Rectal smooth muscle tissue (tissue), 1 donor: ENCODE results near the gene LPAR3.

Experiments
- H3K27ac ChIP-seq: one replicate; pipeline ENCODE4 v1.7.0; 2013; ENCODE audit warnings: low read depth, low read length, inconsistent platforms
- H3K27me3 ChIP-seq: one replicate; pipeline ENCODE4 v1.7.0; 2013; ENCODE audit warnings: low read length; ENCODE audit not compliant: control insufficient read depth, insufficient read depth
- H3K36me3 ChIP-seq: one replicate; pipeline ENCODE4 v1.7.0; 2013; ENCODE audit warnings: low read length; ENCODE audit not compliant: control insufficient read depth, insufficient read depth
- H3K4me1 ChIP-seq: one replicate; pipeline ENCODE4 v1.7.0; 2013; ENCODE audit warnings: low read length; ENCODE audit not compliant: control insufficient read depth, insufficient read depth
- H3K4me3 ChIP-seq: one replicate; pipeline ENCODE4 v1.7.0; 2013; ENCODE audit warnings: low read length
- H3K9ac ChIP-seq: one replicate; pipeline ENCODE4 v1.7.0; 2013; ENCODE audit warnings: low read length

Gene LPAR3

GRCh38 chr1:84830136-84830535 lies 62.9 kb downstream of the LPAR3 start:
- no peaks in the 10 kb centered on the region for H3K36me3 ChIP-seq
- H3K27me3 ChIP-seq: no peaks in the 10 kb centered on the region
- no peak overlapping the region for H3K27ac ChIP-seq
- no peak overlapping the region for H3K9ac ChIP-seq
- H3K4me3 ChIP-seq: no peak overlapping the region
- no peaks in the 10 kb centered on the region for H3K4me1 ChIP-seq

GRCh38 chr1:84827976-84828375 lies 65.0 kb downstream of the LPAR3 start:
- no peak overlapping the region for H3K9ac ChIP-seq
- no peaks in the 10 kb centered on the region for H3K36me3 ChIP-seq
- no peak overlapping the region for H3K27ac ChIP-seq
- H3K4me3 ChIP-seq: no peak overlapping the region
- H3K27me3 ChIP-seq: no peaks in the 10 kb centered on the region
- no peaks in the 10 kb centered on the region for H3K4me1 ChIP-seq

- no peaks in the 10 kb centered on the region for H3K4me1 ChIP-seq
- no peak overlapping the region for H3K27ac ChIP-seq
- no peaks in the 10 kb centered on the region for H3K36me3 ChIP-seq
- no peak overlapping the region for H3K9ac ChIP-seq
- no peaks in the 10 kb centered on the region for H3K27me3 ChIP-seq
- no peak overlapping the region for H3K4me3 ChIP-seq
Observed at GRCh38 chr1:84827555-84827954, 65.5 kb downstream of the LPAR3 start.

- H3K4me1 ChIP-seq: no peaks in the 10 kb centered on the region
- no peak overlapping the region for H3K27ac ChIP-seq
- H3K9ac ChIP-seq: no peak overlapping the region
- no peaks in the 10 kb centered on the region for H3K36me3 ChIP-seq
- no peak overlapping the region for H3K4me3 ChIP-seq
- no peaks in the 10 kb centered on the region for H3K27me3 ChIP-seq
Observed at GRCh38 chr1:84825161-84825560, 67.8 kb downstream of the LPAR3 start.

GRCh38 chr1:84823991-84824390 lies 69.0 kb downstream of the LPAR3 start:
- H3K27me3 ChIP-seq: no peaks in the 10 kb centered on the region
- H3K4me3 ChIP-seq: no peak overlapping the region
- H3K9ac ChIP-seq: no peak overlapping the region
- H3K36me3 ChIP-seq: no peaks in the 10 kb centered on the region
- H3K27ac ChIP-seq: no peak overlapping the region
- H3K4me1 ChIP-seq: no peaks in the 10 kb centered on the region

GRCh38 chr1:84823511-84823910 lies 69.5 kb downstream of the LPAR3 start:
- no peaks in the 10 kb centered on the region for H3K36me3 ChIP-seq
- no peaks in the 10 kb centered on the region for H3K27me3 ChIP-seq
- H3K4me1 ChIP-seq: no peaks in the 10 kb centered on the region
- H3K27ac ChIP-seq: no peak overlapping the region
- no peak overlapping the region for H3K4me3 ChIP-seq
- H3K9ac ChIP-seq: no peak overlapping the region

GRCh38 chr1:84810343-84810742 lies 82.7 kb downstream of the LPAR3 start:
- Histone ChIP-seq H3K9ac (no peak overlapping the region), H3K4me1 (no peaks in the 10 kb centered on the region), H3K4me3 (no peak overlapping the region), H3K27ac (no peak overlapping the region), H3K36me3 (no peaks in the 10 kb centered on the region), H3K27me3 (no peaks in the 10 kb centered on the region)

GRCh38 chr1:84809023-84809422 lies 84.0 kb downstream of the LPAR3 start:
- Histone ChIP-seq H3K9ac (no peak overlapping the region), H3K4me3 (no peak overlapping the region), H3K27ac (no peak overlapping the region), H3K36me3 (no peaks in the 10 kb centered on the region), H3K4me1 (no peaks in the 10 kb centered on the region), H3K27me3 (no peaks in the 10 kb centered on the region)

GRCh38 chr1:84803604-84804003 lies 89.4 kb downstream of the LPAR3 start:
- Histone ChIP-seq H3K9ac (no peak overlapping the region), H3K4me3 (no peak overlapping the region), H3K27ac (no peak overlapping the region), H3K4me1 (no peaks in the 10 kb centered on the region), H3K36me3 (no peaks in the 10 kb centered on the region), H3K27me3 (no peaks in the 10 kb centered on the region)

- no peak overlapping the region for H3K27ac ChIP-seq
- no peak overlapping the region for H3K9ac ChIP-seq
- H3K4me3 ChIP-seq: no peak overlapping the region
- H3K4me1 ChIP-seq: no peaks in the 10 kb centered on the region
- no peaks in the 10 kb centered on the region for H3K36me3 ChIP-seq
- no peaks in the 10 kb centered on the region for H3K27me3 ChIP-seq
Observed at GRCh38 chr1:84802567-84803232, 90.3 kb downstream of the LPAR3 start.

GRCh38 chr1:84800090-84801073 lies 92.6 kb downstream of the LPAR3 start:
- H3K4me3 ChIP-seq: no peak overlapping the region
- H3K4me1 ChIP-seq: no peaks in the 10 kb centered on the region
- H3K9ac ChIP-seq: no peak overlapping the region
- no peak overlapping the region for H3K27ac ChIP-seq
- H3K27me3 ChIP-seq: no peaks in the 10 kb centered on the region
- H3K36me3 ChIP-seq: no peaks in the 10 kb centered on the region

- H3K27ac ChIP-seq: no peak overlapping the region
Observed at GRCh38 chr1:84797603-84798002, 95.4 kb downstream of the LPAR3 start.

More at GRCh38 chr1:84797603-84798002, 95.4 kb downstream of the LPAR3 start:
- Histone ChIP-seq H3K36me3 (no peaks in the 10 kb centered on the region), H3K27me3 (no peaks in the 10 kb centered on the region), H3K9ac (no peak overlapping the region), H3K4me1 (no peaks in the 10 kb centered on the region), H3K4me3 (no peak overlapping the region)
